Neural progenitor cell (in vitro differentiated cells): ENCODE data around the gene TSHZ2.

Experiments used
- CTCF ChIP-seq: fragments of 200-600 bp; sonication (generic); IDR thresholded peaks from 2 replicates; pipeline ENCODE4 v1.5.1; 2017; ENCODE audit warnings: antibody characterized with exemption, mild to moderate bottlenecking
- EZH2 ChIP-seq: fragments of 200-600 bp; sonication (generic); IDR thresholded peaks from 2 replicates; pipeline ENCODE4 v1.6.1; 2017; ENCODE audit warnings: antibody characterized with exemption, mild to moderate bottlenecking, moderate library complexity
- EZH2phosphoT487 ChIP-seq: fragments of 200-600 bp; sonication (generic); IDR thresholded peaks from 2 replicates; pipeline ENCODE4 v1.6.1; 2017; ENCODE audit warnings: antibody characterized with exemption

- TF ChIP-seq CTCF (no peak), EZH2 (no peak), EZH2phosphoT487 (no peak)
Observed at GRCh38 chr20:53320701-53321100, 348.5 kb downstream of the TSHZ2 start.
